ENCODE results near the gene POU6F2. TPM values are rescaled to one million over a fixed set of nuclear protein-coding genes. Genes with fewer than 3 reads are reported as not detected.

Gene POU6F2
- total and polyA plus RNA-seq, 12 donors, result 0.03 to 0.31 (median 0.19) TPM; not detected in 9

GRCh38 chr7:39507866-39508551, 530.3 kb downstream of the POU6F2 start:
- H3K27me3 ChIP-seq, result no peaks in the 10 kb centered on the region
- no peaks in the 10 kb centered on the region for H3K9me3 ChIP-seq (replicated peaks in 1 of 3)
- H3K4me3 ChIP-seq, result no peak overlapping the region
- peak in 1 of 7 donors; percentile 4 for DNase-seq
- TF ChIP-seq CTCF (IDR thresholded peaks at IDR 0.05), result no peak
- TF ChIP-seq POLR2A (IDR thresholded peaks at IDR 0.05), result no peak
- no peak overlapping the region for H3K27ac ChIP-seq
- no peaks in the 10 kb centered on the region for H3K4me1 ChIP-seq (replicated peaks in 1 of 2)
- intact Hi-C loops (cut with DNase I), result no loop called here
- 68 to 78% (median 72%) methylated on average over 4 to 8 of the region's 8 CpGs for WGBS, 4 donors
- H3K36me3 ChIP-seq (replicated peaks in 1 of 2), result no peaks in the 10 kb centered on the region

GRCh38 chr7:39509436-39509835, 531.7 kb downstream of the POU6F2 start:
- H3K36me3 ChIP-seq (replicated peaks in 1 of 2), result no peaks in the 10 kb centered on the region
- intact Hi-C loops (cut with DNase I), result no loop called here

GRCh38 chr7:39509912-39510311, 532.2 kb downstream of the POU6F2 start:
- no peak for DNase-seq
- 66 to 83% (median 76%) methylated on average over 2 of the region's 2 CpGs for WGBS, 4 donors
- no peak overlapping the region for H3K27ac ChIP-seq
- H3K4me3 ChIP-seq, result no peak overlapping the region
- intact Hi-C loops (cut with DNase I), result no loop called here
- no peaks in the 10 kb centered on the region for H3K4me1 ChIP-seq (replicated peaks in 1 of 2)
- no peaks in the 10 kb centered on the region for H3K9me3 ChIP-seq (replicated peaks in 1 of 3)
- no peak for TF ChIP-seq POLR2A (IDR thresholded peaks at IDR 0.05)
- TF ChIP-seq CTCF (IDR thresholded peaks at IDR 0.05), result no peak
- H3K27me3 ChIP-seq, result no peaks in the 10 kb centered on the region
- no peaks in the 10 kb centered on the region for H3K36me3 ChIP-seq (replicated peaks in 1 of 2)

More at GRCh38 chr7:39509436-39509835, 531.7 kb downstream of the POU6F2 start:
- no peak for TF ChIP-seq CTCF (IDR thresholded peaks at IDR 0.05)
- no peak for TF ChIP-seq POLR2A (IDR thresholded peaks at IDR 0.05)
- Histone ChIP-seq H3K27me3 (no peaks in the 10 kb centered on the region), H3K4me3 (no peak overlapping the region), H3K27ac (no peak overlapping the region), H3K9me3 (replicated peaks in 1 of 3) (no peaks in the 10 kb centered on the region), H3K4me1 (replicated peaks in 1 of 2) (no peaks in the 10 kb centered on the region)
- no peak for DNase-seq
- WGBS, 4 donors, result 68 to 82% (median 68%) methylated on average over 4 of the region's 4 CpGs

- 58 to 82% (median 78%) methylated on average over 3 of the region's 3 CpGs for WGBS, 4 donors
- no peak for TF ChIP-seq POLR2A (IDR thresholded peaks at IDR 0.05)
- TF ChIP-seq CTCF (IDR thresholded peaks at IDR 0.05), result no peak
- no peaks in the 10 kb centered on the region for H3K27me3 ChIP-seq
- intact Hi-C loops (cut with DNase I), result no loop called here
- H3K27ac ChIP-seq, result no peak overlapping the region
- no peaks in the 10 kb centered on the region for H3K9me3 ChIP-seq (replicated peaks in 1 of 3)
- no peaks in the 10 kb centered on the region for H3K4me1 ChIP-seq (replicated peaks in 1 of 2)
- no peak for DNase-seq
- no peak overlapping the region for H3K4me3 ChIP-seq
- H3K36me3 ChIP-seq (replicated peaks in 1 of 2), result no peaks in the 10 kb centered on the region
Measured at GRCh38 chr7:39510864-39511354, 533.2 kb downstream of the POU6F2 start.
